Right kidney (tissue), 1 donor: ENCODE results near the gene MLPH.
"Not testable (repeated sequence)": the region's sequence is repeated elsewhere in the genome, so short reads cannot be mapped to it uniquely, and the experiment has no call there.

Experiments
- DNase-seq: peaks from one replicate; pipeline ENCODE4 v3.0.0-alpha.2; 2016

The MLPH gene

DNA sequence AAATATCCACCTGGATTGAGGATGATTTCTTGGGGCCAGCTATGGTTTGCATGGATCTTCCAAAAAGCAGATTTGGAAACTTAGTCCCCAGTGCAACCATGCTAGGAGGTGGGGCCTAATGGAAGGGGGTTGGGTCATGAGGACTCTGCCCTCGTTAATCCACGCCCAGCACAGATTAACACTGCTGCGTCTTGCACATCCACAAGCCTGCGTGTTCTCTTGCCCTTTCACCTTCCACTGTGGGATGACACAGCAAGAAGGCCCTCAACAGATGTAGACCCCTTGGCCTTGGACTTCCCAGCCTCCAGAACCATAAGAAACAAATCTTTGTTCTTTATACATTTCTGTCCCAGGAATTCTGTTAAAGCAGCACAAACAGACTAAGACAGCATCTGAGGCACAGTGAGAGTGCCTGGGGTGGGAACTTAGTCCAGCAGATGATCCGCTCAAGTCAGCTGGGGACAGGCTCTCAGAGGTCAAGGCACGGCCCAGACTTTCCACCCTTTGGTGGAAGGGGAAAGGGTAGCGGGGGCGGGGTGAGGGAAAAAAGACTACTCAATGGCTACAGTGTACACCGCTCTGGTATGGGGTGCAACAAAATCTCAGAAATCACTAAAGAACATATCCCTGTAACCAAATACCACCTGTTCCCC is 101.1 kb downstream of the MLPH start:
- no peak for DNase-seq

DNA sequence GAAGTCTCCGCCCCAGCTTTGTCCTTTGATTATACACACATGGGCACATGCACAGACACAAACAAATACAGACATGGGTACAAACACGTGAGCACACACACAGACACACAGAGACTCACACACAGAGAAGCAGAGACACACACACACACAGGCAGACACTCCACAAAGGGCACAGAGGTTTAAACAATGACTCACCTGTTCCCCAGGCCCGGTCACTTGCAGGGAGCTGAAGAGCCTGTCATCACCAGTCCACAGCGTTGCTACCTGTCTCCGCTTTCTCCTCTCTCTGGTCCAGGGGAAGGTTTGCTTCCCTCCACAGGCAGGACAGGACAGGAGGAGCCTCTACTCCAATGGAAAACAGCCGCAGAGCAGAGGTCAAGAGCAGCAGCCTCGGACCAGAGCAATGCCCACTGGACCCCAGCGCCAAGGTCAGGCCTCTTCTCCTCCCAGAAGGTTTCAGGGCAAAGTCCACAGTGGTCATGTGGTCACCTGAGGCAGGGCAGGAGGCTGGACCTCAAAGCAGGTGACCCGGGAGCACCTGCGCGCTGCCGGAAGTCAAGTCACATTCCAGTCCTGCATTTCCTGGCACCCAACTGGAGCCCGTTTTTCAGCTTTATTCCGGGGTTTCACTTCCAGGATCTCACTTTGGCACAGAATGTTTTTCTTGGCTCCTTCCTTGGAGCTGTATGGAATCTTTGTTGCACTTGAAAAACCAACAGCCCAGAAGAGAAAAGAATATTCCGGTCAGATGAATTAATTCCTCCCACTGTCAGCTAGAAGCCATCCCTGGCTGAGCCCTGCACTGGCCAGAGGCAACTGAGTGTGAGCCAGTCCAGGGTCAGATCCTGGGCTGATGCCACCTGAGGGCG is 103.5 kb downstream of the MLPH start, which contains the start of gene RAB17:
RAB17 (minus strand) TSS at position 463 of the 869 bp plus-strand sequence. CDS start 4,580 bp downstream, outside the sequence.
- DNase-seq, result peak; percentile 31

DNA sequence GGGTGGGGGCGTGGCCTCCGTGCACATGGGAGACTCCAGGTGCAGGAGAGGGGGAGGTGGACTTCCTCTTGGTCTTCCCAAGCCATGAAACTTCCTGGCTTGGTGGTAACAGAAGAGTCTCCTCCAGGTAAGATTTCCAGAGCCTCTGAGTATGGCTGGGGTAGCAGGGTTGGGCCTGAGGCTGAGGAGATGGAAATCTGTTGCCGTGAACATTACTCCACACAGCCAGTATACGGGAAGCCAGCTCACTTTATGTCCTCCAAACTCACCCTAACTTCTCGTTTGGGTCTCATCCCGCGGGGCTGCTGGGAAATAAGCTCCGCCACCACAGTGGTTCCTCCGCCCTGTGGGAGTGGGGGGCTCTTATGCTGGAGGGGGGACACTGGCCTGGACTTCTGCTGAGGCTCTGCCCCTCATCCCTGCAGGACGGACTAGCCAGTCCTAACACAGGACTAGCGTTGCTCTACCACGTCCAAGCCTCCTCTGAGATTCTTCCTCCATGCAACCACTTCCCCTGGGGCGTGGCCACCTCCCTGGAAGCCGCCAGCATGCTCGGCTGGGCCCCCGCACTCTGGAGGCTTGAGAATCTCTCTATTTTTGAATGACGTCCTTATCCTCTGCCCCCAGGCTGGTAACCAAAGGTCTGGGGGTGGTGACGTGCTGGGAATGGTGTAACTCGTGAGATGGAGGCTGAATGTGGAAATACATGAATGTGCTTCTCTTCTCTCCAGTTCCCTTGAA is 104.3 kb downstream of the MLPH start:
- DNase-seq, result no peak

DNA sequence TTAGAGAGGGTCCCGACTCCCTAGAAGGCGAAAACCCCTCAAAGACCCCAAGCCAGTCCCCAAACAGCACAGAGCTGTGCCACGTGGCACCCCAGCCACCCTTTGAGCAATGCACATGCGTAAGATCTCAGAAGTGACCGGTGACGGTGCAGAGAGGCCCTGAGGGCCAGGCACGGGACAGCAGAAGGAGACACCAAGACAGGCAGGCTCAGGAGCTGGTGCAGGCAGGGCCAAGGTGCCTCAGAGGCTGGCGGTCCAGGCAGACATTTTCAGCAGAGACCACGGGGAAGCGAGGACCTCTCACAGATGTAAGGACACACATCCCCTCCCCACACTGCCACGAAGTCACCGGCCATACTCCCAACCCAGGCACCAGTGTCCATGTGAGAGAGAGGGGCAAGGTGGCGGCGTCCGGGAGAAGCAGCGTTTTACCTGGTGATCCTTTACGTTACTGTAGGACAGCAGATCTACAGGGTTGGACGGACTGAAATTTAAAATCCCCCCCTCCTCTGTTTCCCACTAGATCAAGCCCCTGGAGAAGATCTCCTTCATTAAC is 105.5 kb downstream of the MLPH start:
- DNase-seq, result no peak

DNA sequence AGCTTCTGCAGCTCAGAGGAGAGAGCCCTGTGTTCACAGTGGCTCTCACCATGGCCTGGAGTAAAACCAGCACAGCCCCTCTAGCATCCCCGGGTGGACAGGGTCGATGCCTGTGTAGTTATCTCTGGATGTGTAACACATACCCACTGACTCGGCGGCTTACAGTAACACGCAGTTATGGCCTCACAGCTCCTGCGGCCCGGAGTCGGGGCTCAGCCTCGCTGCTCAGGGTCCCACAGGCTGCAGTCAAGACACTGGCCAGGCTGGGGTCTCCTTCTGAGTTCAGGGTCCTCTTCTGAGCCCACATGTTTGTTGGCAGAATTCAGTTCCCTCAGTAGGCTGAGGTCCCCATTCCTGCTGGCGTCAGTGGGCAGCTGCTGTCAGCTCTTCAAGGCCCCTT is 106.0 kb downstream of the MLPH start:
- no peak for DNase-seq

DNA sequence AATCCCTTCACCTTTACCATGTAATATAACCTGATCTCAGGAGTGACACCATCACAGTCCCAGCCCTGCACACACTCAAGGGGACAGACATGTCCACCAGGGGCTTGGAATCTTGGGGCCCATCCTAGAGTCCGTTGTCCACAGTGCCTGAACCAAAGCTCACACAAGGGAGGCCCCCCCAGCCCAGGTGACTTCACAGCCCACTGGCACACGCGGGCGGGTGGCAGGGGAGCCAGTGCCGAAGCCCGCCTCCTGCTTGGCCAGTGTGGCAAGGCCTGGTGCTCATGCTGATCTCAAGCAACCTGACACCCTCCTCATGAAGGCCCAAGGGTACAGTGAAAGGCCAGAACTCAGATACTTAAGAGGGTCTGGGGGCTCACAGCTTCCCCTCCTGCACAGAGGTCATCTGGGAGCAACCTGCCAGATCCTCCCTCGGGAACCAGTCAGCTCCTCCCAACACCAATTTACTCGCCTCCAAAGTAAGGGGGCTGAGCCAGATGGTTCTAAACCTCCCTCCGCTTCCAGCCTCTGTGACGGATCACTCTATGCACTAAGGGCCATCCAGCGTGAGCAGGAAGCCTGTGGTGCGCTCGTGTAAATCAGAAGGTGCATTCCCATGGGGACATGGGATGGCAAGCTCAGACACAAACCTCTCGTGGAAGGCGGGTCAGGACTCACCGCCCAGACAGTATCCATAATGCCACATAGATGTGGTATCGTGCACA is 106.7 kb downstream of the MLPH start:
- DNase-seq, result no peak

DNA sequence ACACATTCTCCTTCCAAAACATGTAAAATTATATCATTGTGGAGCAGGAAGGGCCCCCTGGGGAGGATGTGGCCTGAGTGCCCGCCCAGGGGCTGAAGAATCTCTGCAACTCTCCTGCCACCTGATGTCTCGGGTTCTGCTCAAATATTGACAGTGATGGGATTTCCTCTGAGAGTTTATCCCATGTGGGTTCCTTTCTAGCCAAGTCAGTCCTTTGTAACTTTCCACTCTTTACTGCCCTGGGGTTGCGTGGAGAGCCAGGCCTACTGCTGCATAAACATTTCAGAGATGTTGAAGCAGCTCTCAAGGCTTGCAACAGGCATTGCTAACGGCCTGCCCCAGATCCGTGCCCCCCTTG is 107.4 kb downstream of the MLPH start:
- DNase-seq, result no peak

DNA sequence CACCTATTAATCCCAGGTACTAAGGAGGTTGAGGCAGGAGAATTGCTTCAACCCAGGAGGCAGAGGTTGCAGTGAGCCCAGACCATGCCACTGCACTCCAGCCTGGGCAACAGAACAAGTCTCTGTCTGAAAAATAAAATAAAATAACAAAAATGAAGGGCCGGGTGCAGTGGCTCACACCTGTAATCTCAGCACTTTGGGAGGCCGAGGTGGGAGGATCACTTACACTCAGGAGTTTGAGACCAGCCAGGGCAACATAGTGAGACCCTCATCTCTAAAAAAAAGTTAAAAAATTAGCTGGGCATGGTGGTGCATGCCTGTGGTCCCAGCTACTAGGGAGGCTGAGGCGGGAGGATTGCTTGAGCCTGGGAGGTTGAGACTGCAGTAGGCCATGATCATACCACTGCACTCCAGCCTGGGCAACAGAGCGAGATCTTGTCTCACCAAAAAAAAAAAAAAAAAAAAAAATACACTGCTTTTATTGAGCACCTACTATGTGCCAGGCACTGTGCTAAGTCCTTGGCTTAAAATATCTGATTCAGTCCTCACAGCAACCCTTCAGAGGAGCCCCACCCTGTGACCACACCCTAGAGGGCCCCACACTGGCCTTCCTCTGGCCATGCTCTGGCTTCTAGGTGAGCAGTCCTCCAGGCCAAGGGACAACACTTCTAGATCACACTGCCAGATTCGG is 108.9 kb downstream of the MLPH start:
- DNase-seq, result not testable (repeated sequence)

DNA sequence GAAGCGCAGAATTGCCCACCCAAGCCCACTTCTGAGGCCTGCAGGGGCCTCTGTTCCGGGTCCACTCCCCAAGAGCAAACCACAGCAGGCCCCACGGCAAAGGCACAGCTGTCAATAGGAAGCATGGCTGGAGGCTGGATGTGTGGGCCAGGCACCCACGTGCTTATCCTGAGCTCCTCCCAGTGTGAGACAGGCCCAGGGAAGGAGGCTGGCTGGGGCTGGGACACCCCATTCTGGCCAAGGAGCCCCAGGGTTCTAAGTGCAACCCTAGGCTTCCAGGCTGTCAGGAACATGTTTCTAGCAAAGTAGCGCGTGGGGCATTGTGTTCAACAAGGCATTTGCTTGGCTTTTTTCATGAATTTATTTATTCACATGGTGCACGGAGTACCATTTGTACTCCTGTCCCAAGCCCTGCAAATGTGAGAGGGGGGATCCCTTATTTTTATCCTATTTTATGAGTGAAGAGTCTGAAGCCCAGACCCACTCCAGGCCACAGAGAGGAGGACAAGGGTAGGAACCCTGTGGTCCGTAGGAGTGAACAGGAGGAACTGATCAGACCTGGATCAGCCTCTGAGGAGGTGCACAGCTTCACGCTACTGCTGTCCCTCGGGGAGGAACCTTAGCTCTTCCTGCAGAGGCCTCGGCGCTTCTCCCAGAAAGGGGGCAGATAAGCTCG is 109.6 kb downstream of the MLPH start:
- DNase-seq, result no peak

DNA sequence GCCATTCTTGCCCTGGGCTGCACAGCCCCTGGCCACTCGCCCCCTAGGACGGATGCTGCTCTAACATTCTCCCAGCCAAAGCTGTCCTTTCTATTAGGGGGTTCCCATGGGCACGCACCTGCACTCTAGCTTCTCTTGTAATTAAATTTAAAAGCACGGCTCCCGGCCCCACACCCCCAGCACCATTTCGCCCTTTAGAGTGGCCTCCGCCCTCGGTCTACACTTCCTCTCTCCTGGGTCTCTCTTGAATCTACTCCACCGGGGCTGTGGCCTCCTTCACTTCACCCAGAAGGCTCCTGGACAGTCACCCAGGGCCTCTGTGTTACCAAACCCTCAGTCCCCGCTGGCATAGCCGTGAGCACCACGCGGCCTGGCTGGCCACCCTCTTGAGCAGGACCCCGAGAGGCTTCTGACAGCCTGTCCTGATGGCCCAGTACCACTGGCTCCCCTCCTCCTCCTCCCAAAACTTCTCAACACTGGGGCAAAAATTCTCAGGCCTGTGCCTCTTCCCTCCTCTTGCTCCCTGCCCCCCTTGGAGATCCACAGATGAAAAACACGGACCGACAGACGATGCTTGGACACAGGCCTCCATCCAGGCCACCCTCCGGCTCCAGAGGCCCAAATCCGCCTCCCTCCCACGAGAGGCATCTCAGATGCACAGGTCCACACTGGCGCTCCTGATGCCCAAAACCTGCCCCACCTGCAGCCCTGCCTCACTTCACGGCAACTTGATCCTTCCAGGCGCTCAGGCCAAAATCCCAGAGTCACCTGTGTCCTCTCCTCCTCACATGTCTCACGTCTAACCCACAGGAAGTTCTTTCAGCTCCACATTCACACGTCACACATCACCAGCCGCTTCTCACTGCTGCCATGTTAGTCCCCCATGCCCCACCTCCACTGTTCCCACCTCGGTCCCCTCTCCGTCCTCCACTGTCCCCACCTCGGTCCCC is 110.4 kb downstream of the MLPH start:
- DNase-seq, result no peak

DNA sequence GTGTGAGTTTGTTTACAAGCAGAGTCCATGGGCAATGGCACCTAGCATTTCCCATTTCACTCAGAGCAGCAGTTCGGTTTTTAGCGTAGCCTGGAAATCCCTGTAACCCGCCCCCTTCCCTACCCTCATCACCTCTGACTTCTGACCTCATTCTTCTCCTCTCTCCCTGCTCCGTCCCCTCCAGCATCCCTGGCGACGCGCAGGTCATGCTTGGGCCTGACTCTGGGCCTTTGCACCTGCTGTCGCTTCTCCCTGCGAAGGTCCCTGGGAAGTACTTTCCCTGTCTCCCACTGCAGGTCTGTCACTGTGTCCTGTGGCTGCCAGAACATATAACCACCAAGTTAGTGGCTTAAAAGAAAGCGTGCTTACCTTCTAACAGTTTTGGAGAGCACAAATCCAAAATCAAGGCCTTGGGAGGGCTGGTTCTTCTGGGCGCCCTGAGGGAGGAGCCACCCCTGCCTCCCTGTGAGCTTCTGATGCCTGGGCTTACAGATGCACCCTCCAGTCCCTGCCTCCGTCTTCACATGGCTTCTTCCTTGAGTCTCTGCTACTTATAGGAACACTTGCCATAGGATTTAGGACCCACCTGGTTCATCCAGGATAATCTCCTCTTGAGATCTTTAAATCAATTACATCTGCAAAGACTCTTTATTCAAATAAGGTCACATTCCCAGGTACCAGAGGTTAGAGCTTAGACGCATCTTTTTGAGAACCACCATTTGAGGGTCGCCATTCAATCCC is 111.6 kb downstream of the MLPH start:
- no peak for DNase-seq

DNA sequence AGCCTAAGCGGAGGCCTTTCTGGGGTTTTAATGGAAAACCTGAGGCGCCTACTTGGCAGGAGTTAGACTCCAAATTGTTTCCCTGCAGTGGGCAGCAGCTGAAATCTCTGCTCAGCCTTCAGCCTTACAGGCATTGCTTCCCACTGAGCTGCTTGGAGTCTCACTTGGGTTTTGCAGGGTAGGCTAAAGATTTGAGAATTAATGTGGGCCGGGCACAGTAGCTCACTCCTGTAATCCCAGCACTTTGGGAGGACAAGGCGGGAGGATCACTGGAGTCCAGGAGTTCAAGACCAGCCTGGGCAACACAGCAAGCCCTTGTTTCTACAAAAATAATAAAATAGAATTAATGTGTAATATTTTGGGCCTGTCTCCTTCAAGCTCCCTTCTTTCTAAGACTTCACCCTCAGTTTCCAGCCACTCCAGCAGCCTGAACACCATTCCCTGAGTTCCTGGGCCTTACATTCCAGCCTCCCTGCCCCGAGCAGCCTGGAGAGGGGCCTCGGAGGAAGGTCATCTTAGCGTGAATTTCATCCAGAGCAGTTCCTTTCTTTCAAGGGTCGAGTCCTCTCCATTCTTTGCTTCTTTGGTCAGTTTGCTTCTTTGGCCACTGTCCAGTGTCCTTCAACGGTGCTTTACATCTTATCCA is 112.5 kb downstream of the MLPH start:
- DNase-seq, result no peak

DNA sequence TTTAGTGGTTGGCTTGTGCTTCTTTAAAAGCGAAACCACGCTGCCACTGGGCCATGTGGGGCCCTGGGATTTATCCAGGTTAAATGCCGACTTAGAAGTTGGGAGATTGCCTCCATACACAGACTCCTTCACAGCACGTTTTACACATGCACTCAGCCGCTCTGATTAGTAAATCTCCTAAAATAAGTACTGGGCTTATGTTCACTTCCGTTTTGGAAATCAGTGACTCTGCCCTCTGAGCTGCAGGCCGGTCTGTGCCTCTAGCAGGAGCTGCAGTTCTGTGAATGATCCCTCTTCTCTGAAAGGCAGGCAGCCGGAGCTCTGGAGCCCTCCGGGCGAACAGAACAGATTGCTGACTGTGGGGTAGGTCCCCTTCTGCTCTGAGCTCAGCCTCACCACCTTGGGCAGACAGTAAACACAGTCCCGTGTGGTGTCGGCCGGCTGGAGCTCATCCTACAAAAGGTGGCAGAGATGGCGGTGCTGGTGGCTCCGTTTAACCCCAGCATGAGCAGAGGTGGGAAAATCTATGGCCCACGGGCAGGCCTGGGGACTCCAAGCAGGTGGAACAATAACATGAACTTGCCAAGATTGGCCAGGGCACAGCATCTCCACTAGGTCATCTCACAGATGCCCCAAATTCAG is 113.3 kb downstream of the MLPH start:
- no peak for DNase-seq

DNA sequence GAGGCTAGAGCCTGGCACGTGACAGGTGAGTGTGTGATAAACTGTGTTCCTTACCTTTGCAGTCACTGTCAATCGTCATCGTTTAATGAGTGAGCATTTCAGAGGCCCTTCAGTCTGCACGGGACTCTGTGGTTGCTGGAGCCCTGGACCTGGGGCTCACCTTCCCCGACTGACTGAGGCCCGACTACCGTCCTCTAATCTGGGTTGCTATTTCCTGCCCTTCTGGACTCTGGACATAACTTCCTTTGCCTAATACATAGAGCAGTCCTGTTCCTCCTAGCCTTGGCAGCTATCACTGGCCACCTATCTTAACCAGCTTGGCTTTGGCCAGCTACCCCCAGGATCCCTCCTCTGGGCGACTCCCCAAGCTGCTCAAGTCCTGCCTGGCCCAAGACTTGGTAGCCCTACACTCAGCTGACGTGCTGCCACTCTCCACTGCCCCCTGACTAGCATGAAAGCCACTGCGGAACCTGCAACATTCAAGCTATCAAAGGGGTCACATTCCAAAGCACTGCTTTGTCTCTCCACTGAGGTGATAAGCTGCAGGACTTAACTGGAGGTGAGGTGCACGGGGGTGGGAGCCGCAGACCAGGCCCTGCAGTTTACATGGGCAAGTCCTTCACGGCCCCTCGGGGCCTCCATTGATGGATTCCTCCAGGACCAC is 114.5 kb downstream of the MLPH start:
- no peak for DNase-seq

DNA sequence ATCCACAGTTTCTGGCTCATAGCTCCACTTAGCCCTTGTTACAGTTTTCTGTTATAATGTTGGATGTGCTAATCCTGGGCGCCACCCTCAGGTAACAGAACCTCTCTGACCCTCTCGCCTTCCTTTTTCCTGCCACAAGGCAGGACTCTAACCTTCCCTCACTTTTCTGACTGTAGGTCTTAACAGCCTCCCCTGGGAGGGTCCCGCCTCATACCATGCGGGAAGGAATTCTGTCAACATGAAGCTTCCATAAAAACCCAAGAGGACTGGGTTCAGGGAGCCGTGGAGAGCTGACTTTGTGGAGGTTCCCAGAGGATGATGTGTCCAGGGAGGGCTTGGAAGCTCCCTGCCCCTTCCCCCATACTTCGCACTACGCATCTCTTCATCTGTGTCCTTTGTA is 115.4 kb downstream of the MLPH start:
- no peak for DNase-seq

DNA sequence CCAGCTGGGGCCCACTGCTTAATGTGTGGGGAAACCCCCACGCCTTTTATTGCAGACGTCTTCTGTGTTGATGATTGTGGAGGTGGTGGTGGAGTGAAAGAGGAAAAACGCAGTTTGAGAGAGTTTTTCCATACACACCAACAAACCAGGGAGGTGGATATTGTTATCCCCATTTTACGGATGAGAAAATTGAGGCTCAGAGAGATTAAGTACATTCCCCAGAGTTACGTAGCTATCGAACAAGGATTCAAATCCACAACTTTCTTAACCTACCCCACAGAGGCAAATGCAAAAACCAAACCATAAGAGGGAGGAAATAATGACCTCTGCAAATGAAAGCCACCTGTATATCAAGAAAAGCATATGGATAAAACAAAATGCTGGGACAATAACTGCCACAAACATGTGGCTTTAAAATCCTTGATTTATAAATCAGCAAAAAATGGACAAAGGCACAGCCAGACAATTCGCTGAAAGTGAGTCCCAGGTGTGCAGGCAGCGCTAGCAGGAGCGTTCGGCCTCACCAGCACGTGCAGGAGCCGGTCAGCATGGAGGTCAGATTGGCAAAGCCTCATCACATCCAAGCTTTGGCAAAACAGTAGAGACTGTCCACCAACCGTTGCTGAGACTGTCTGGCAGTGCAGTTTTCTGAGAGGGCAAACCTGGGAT is 116.1 kb downstream of the MLPH start:
- DNase-seq, result no peak
